HG02840 (cell line): ENCODE results near the gene P2RX5.

Experiments
- ATAC-seq: cut with Tn5 transposase; IDR thresholded peaks from one replicate; pipeline ENCODE4 v1.9.1; 2021; ENCODE audit warnings: mild to moderate bottlenecking, moderate library complexity, moderate number of reproducible peaks; ENCODE audit not compliant: unreplicated experiment, low FRiP score

P2RX5 gene

DNA sequence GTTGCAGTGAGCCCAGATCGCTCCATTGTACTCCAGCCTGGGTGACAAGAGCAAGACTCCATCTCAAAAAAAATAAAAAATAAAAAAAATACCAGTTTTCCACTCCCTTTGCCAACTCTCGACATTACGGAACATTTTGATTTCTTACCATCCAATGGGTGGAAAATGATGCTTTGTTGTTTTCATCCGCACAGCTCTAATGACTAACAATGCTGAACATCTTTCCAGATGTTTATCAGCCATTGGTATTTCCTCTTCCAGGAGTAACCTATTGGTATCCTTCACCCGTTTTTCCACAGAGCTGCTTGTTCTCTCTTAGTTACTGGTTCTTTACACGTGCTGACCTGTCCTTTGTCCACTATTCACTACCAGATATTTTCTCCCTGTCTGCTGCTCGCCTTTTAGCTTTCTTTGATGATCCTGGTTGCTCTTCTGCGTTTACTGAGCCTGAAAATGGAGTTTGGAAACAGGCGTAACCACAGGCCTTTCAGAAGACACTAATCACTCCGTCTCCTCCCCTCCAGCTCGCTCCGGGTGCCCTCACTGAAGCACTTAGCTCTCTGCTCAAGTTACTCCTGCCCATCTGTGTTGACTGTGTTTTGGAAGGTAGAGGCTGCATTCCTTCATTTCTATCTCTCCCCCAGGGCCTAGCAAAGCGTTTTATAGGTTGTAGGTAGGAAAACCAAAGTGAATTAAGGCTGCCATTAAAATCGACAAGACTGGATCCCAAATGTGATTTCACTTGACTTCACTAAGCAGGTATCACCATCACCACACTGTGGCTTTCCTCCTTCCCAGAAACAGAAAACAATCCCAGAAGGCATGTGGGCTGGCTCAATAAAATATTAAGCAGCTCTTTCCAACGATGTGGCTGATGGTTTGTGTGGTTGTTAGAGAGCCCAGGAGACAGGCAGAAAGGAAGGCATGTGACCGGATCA lies 68.9 kb downstream of the P2RX5 start:
- no peak for ATAC-seq
